Smooth muscle cell (in vitro differentiated cells): ENCODE data around the gene CRCP. TPM values are rescaled to one million over a fixed set of nuclear protein-coding genes. Genes with fewer than 3 reads are reported as not detected.

ENCODE experiments used
- DNase-seq: peaks from one replicate; lab custom pipeline; 2025; ENCODE audit not compliant: unreplicated experiment; lab: John Stamatoyannopoulos, UW
- H2AFZ ChIP-seq: fragments of 200-600 bp; sonication (generic); 2 replicates; pipeline ENCODE4 v1.6.0; 2016; ENCODE audit warnings: antibody characterized with exemption, low read depth, mild to moderate bottlenecking
- H3F3A ChIP-seq: fragments of 200-600 bp; sonication (generic); 2 replicates; pipeline ENCODE4 v1.6.0; 2017; ENCODE audit warnings: antibody characterized with exemption, low read depth
- H3K27ac ChIP-seq: fragments of 200-600 bp; sonication (generic); 2 replicates; pipeline ENCODE4 v1.5.1; 2016; ENCODE audit warnings: low read depth, mild to moderate bottlenecking
- H3K27me3 ChIP-seq: fragments of 200-600 bp; sonication (generic); 2 replicates; pipeline ENCODE4 v1.6.1; 2016; ENCODE audit warnings: low read depth, mild to moderate bottlenecking
- H3K36me3 ChIP-seq: fragments of 200-600 bp; sonication (generic); 2 replicates; pipeline ENCODE4 v1.5.1; 2016; ENCODE audit warnings: low read depth
- H3K4me1 ChIP-seq: fragments of 200-600 bp; sonication (generic); 2 replicates; pipeline ENCODE4 v1.5.1; 2016; ENCODE audit warnings: low read depth
- H3K4me2 ChIP-seq: fragments of 200-600 bp; sonication (generic); 2 replicates; pipeline ENCODE4 v1.6.0; 2016; ENCODE audit warnings: mild to moderate bottlenecking
- H3K4me3 ChIP-seq: fragments of 200-600 bp; sonication (generic); 2 replicates; pipeline ENCODE4 v1.5.1; 2016; ENCODE audit warnings: mild to moderate bottlenecking
- H3K79me2 ChIP-seq: fragments of 200-600 bp; sonication (generic); 2 replicates; pipeline ENCODE4 v1.6.0; 2016; ENCODE audit warnings: low read depth, mild to moderate bottlenecking
- H3K9ac ChIP-seq: fragments of 200-600 bp; sonication (generic); 2 replicates; pipeline ENCODE4 v1.6.0; 2016; ENCODE audit warnings: low read depth
- H3K9me3 ChIP-seq: fragments of 200-600 bp; sonication (generic); replicated peaks from 2 replicates; pipeline ENCODE4 v1.5.1; 2016; ENCODE audit warnings: low read depth
- H4K20me1 ChIP-seq: fragments of 200-600 bp; sonication (generic); 2 replicates; pipeline ENCODE4 v1.6.0; 2016; ENCODE audit warnings: low read depth
- WGBS: methylation state at CpG from one replicate; pipeline ENCODE4 v1.1.7; 2016; ENCODE audit warnings: low lambda C conversion rate; 5-methylcytosine and 5-hydroxymethylcytosine counted together
- polyA plus RNA-seq: library from polyadenylated mRNA; unstranded; fragments of >200 nt; fragmentation: Nextera tagmentation; extraction: Ambion mirVana; gene quantifications from 2 replicates; pipeline ENCODE4 v1.2.1, GENCODE V29; 2016
- total RNA-seq: library from RNA; depleted of rRNA; stranded (reverse); fragments of >200 nt; gene quantifications from 2 replicates; pipeline ENCODE4 v1.2.3, GENCODE V29; 2014
- TF ChIP-seq, protein P1 (sequence below): fragments of 200-600 bp; sonication (generic); IDR thresholded peaks from 2 replicates; pipeline ENCODE4 v1.5.1; 2017; ENCODE audit warnings: borderline replicate concordance, mild to moderate bottlenecking, antibody characterized with exemption; ENCODE audit not compliant: insufficient read depth, poor library complexity, severe bottlenecking

The CRCP gene
- total and polyA plus RNA-seq, 2 experiments from 2014 or later: 13.6 to 13.7 TPM

DNA sequence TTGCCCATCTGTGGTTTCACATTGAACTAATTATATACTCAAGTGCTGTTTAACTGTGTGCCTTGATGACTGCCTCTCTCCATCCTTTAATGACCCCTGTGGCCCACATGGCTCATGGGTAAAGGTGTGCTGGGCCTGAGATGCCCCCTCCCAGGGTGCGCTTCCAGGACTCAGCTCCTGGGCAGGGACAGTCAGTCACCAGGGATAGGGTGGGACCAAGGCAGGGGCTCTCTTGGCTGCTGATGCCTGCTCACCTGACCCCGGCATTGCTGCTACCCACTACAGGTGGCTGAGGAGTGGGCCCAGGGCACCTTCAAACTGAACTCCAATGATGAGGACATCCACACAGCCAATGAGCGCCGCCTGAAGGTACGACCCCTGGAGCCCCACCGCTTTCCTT, 32.6 kb upstream of the CRCP start:
- Histone ChIP-seq H3F3A (no peaks in the 10 kb centered on the region), H3K27ac (no peak overlapping the region), H3K9me3 (no peaks in the 10 kb centered on the region), H2AFZ (no peak overlapping the region), H3K79me2 (peaks cover 3% of the 10 kb centered on the region), H3K4me3 (no peak overlapping the region), H3K4me1 (no peaks in the 10 kb centered on the region), H3K27me3 (no peaks in the 10 kb centered on the region), H3K4me2 (no peak overlapping the region), H4K20me1 (no peaks in the 10 kb centered on the region), H3K9ac (no peak overlapping the region), H3K36me3 (no peaks in the 10 kb centered on the region)
- WGBS: 98% methylated on average over 6 of the region's 6 CpGs
- DNase-seq: no peak
- TF ChIP-seq, protein P1, sequence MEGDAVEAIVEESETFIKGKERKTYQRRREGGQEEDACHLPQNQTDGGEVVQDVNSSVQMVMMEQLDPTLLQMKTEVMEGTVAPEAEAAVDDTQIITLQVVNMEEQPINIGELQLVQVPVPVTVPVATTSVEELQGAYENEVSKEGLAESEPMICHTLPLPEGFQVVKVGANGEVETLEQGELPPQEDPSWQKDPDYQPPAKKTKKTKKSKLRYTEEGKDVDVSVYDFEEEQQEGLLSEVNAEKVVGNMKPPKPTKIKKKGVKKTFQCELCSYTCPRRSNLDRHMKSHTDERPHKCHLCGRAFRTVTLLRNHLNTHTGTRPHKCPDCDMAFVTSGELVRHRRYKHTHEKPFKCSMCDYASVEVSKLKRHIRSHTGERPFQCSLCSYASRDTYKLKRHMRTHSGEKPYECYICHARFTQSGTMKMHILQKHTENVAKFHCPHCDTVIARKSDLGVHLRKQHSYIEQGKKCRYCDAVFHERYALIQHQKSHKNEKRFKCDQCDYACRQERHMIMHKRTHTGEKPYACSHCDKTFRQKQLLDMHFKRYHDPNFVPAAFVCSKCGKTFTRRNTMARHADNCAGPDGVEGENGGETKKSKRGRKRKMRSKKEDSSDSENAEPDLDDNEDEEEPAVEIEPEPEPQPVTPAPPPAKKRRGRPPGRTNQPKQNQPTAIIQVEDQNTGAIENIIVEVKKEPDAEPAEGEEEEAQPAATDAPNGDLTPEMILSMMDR: no peak

GRCh38 chr7:66082886-66083415, 31.7 kb upstream of the CRCP start:
- no peak for DNase-seq
- H3K9me3 ChIP-seq: no peaks in the 10 kb centered on the region
- H3K79me2 ChIP-seq: no peaks in the 10 kb centered on the region
- H2AFZ ChIP-seq: no peak overlapping the region
- no peak overlapping the region for H3K4me3 ChIP-seq
- no peak overlapping the region for H3K4me2 ChIP-seq
- no peaks in the 10 kb centered on the region for H4K20me1 ChIP-seq
- H3K27me3 ChIP-seq: no peaks in the 10 kb centered on the region
- TF ChIP-seq, protein P1: no peak
- H3K27ac ChIP-seq: no peak overlapping the region
- no peaks in the 10 kb centered on the region for H3K36me3 ChIP-seq
- no peaks in the 10 kb centered on the region for H3F3A ChIP-seq
- no peak overlapping the region for H3K9ac ChIP-seq
- H3K4me1 ChIP-seq: no peaks in the 10 kb centered on the region
- WGBS: 98% methylated on average over 13 of the region's 16 CpGs

DNA sequence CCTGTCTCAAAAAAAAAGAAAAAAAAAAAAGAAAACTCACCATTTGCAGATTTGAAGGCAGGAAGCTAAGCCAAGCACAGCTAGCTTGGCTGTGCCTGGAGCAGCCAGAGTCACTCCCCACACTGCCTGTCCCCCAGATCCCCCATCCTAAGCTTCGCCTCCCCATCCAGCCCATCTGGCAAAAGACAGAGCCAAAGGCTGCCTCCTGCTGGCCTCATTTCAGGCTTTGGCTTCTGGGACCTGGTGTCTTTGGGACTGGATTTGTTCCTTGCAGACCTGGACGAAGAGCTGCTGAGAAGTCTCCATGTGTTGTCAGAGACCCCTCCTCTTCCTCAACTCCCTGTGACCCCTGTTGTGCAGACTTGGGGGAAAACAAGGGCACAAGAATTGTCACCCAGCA, 31.0 kb upstream of the CRCP start:
- DNase-seq: no peak
- no peak overlapping the region for H3K4me3 ChIP-seq
- no peaks in the 10 kb centered on the region for H3K9me3 ChIP-seq
- no peaks in the 10 kb centered on the region for H4K20me1 ChIP-seq
- no peak overlapping the region for H3K4me2 ChIP-seq
- H3K27ac ChIP-seq: no peak overlapping the region
- WGBS: 94% methylated on average over 2 of the region's 2 CpGs
- TF ChIP-seq, protein P1: no peak
- no peaks in the 10 kb centered on the region for H3K36me3 ChIP-seq
- H3K79me2 ChIP-seq: no peaks in the 10 kb centered on the region
- H3K4me1 ChIP-seq: no peaks in the 10 kb centered on the region
- H3F3A ChIP-seq: no peaks in the 10 kb centered on the region
- H3K9ac ChIP-seq: no peak overlapping the region
- no peak overlapping the region for H2AFZ ChIP-seq
- H3K27me3 ChIP-seq: no peaks in the 10 kb centered on the region

DNA sequence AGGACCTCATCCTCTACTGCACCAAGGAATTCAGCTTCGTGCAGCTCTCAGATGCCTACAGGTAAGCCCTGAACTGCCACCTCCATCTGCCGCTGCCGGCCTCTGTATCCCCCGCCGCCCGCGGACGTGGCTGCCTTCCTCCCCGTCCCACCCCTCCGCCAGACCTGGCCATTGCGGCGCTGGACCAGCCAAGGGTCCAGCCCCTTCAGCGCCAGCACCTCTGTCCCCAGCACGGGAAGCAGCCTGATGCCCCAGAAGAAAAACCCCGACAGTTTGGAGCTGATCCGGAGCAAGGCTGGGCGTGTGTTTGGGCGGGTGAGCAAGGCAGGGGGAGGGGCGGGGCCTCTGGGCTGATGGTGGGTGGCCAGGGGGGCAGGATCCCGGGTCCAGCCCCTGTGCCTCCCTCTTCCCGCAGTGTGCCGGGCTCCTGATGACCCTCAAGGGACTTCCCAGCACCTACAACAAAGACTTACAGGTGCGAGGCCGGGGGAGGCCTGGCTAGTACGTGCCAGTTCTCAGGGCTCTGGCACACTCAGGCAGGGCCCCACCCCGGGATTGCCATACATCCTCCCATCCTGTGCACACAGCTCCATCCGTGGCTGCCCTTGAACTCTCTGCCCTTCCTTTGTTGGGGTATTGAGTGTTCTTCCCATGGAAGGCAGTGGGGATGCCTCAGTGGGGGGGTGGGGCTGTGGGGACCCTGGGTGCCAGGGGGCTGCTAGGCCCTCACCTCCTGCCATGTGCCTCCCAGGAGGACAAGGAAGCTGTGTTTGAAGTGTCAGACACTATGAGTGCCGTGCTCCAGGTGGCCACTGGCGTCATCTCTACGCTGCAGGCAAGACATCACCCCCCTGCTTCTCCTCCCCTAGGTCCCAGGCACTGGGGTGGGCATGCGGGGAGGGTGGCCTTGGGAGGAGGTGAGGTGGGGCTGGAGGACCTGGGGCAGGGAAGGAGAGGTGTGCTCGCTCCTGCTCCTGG, 25.5 kb upstream of the CRCP start:
- Histone ChIP-seq H3K9me3 (no peaks in the 10 kb centered on the region), H3K27ac (no peak overlapping the region), H3K4me1 (no peaks in the 10 kb centered on the region), H3K27me3 (no peaks in the 10 kb centered on the region), H3K4me2 (no peak overlapping the region), H4K20me1 (no peaks in the 10 kb centered on the region), H2AFZ (no peak overlapping the region), H3K79me2 (no peaks in the 10 kb centered on the region), H3K9ac (no peak overlapping the region), H3K36me3 (no peaks in the 10 kb centered on the region), H3F3A (no peaks in the 10 kb centered on the region), H3K4me3 (no peak overlapping the region)
- no peak for DNase-seq
- 87% methylated on average over 15 of the region's 32 CpGs for WGBS
- TF ChIP-seq, protein P1: no peak
